ENCODE results near the gene ME3.

GRCh38 chr11:86670911-86671310, 1.5 kb downstream of the ME3 start:
- TF ChIP-seq CTCF (IDR thresholded peaks at IDR 0.05) (no peak), POLR2A (IDR thresholded peaks at IDR 0.05) (no peak)
